K562 (cell line): ENCODE data around the gene COQ10B. TPM values are rescaled to one million over a fixed set of nuclear protein-coding genes. Genes with fewer than 3 reads are reported as not detected.

Experiments used
- BMI1 ChIP-seq: fragments of 150-350 bp; IDR thresholded peaks from 2 replicates; pipeline ENCODE4 v1.6.1; 2014; ENCODE audit warnings: low read length
- CBFB ChIP-seq: sonication (generic); formaldehyde crosslinking; IDR thresholded peaks from 2 replicates; pipeline ENCODE4 v1.4.0; 2020; ENCODE audit warnings: mild to moderate bottlenecking, missing genetic modification reagents
- ETV5 ChIP-seq: sonication (generic); formaldehyde crosslinking; IDR thresholded peaks from 2 replicates; pipeline ENCODE4 v1.4.0; 2020; ENCODE audit warnings: low read depth, mild to moderate bottlenecking, missing genetic modification reagents
- FOXK2 ChIP-seq, 2 experiments: fragments of 450-650 bp; IDR thresholded peaks in 1 of 2; conservative IDR thresholded peaks in 1 of 2; 2 replicates each; pipeline ENCODE4 v1.6.1; 2016; ENCODE audit warnings: low read depth in 2 of 2, mild to moderate bottlenecking in 1 of 2
- KDM4B ChIP-seq, 2 experiments: fragments of 450-650 bp in 1 of 2; sonication (generic) in 1 of 2; IDR thresholded peaks; 2 replicates each; pipeline ENCODE4 v1.6.1; 2016 to 2017; ENCODE audit warnings: borderline replicate concordance in 2 of 2, antibody characterized with exemption in 1 of 2, low read depth in 1 of 2, mild to moderate bottlenecking in 1 of 2
- PCBP2 ChIP-seq: fragments of 200-400 bp; formaldehyde crosslinking; IDR thresholded peaks from 2 replicates; pipeline ENCODE4 v1.6.1; 2018; ENCODE audit warnings: low read length, low read depth, mild to moderate bottlenecking, moderate library complexity; ENCODE audit not compliant: poor library complexity, severe bottlenecking
- RNF2 ChIP-seq: sonication (generic); IDR thresholded peaks from 2 replicates; pipeline ENCODE4 v1.6.1; 2016
- SIN3A ChIP-seq, 2 experiments: fragments of 150-350 bp in 1 of 2; IDR thresholded peaks; 2 replicates each; pipeline ENCODE4 v1.6.1; 2011 to 2016; ENCODE audit warnings: borderline replicate concordance in 2 of 2, low read depth in 2 of 2, low read length in 2 of 2, mild to moderate bottlenecking in 2 of 2, moderate library complexity in 2 of 2; ENCODE audit not compliant: control insufficient read depth in 1 of 2
- SNRNP70 ChIP-seq: fragments of 200-400 bp; formaldehyde crosslinking; optimal IDR thresholded peaks from 2 replicates; pipeline ENCODE3; 2017; ENCODE audit warnings: low read depth, low read length
- SUPT5H ChIP-seq: fragments of 450-650 bp; IDR thresholded peaks from 2 replicates; pipeline ENCODE4 v1.6.1; 2016
- TOE1 ChIP-seq, 2 experiments: fragments of 450-650 bp in 1 of 2; sonication (generic) in 1 of 2; formaldehyde crosslinking in 1 of 2; IDR thresholded peaks; 2 replicates each; pipeline versions ENCODE4 v1.7.1 to v1.8.0; 2016 to 2022; ENCODE audit warnings: borderline replicate concordance in 2 of 2, mild to moderate bottlenecking in 2 of 2, antibody characterized with exemption in 1 of 2, inconsistent platforms in 1 of 2, low read depth in 1 of 2, missing genetic modification reagents in 1 of 2, moderate library complexity in 1 of 2
- ZNF224 ChIP-seq: sonication (generic); formaldehyde crosslinking; IDR thresholded peaks from 2 replicates; pipeline ENCODE4 v1.8.0; 2022; ENCODE audit warnings: mild to moderate bottlenecking, missing genetic modification reagents
- ZNF311 ChIP-seq: fragments of 250-450 bp; sonication (Bioruptor Pico); IDR thresholded peaks from 2 replicates; pipeline ENCODE4 v1.4.0; 2020; ENCODE audit warnings: mild to moderate bottlenecking, moderate library complexity
- polyA plus RNA-seq, 8 experiments: library from polyadenylated mRNA; depleted of rRNA in 4 of 8; stranded (reverse) in 5 of 8; unstranded in 3 of 8; fragments of >200 nt; fragmentation: Nextera tagmentation in 2 of 8; fragmentation: Illumina TruSeq in 1 of 8; extraction: Ambion mirVana in 2 of 8; extraction: Trizol in 1 of 8; gene quantifications; 2 replicates each; pipeline versions ENCODE4 v1.2.1 to v1.2.3, GENCODE V29; 2011 to 2014; ENCODE audit warnings: inconsistent platforms in 1 of 8, missing spikeins in 1 of 8
- total RNA-seq, 7 experiments: library from RNA; depleted of rRNA in 6 of 7; stranded (reverse); fragments of >200 nt in 6 of 7; fragmentation: Illumina TruSeq in 2 of 7; extraction: Trizol in 2 of 7; gene quantifications; 2 replicates each; pipeline versions ENCODE4 v1.2.1 to v1.2.3, GENCODE V29; 2011 to 2021; ENCODE audit warnings: low replicate concordance in 1 of 7
- TF ChIP-seq, protein P1 (sequence below): fragments of 250-450 bp; sonication (Bioruptor Pico); IDR thresholded peaks from 2 replicates; pipeline ENCODE4 v1.5.0; 2021
- TF ChIP-seq, protein P2 (sequence below): fragments of 150-350 bp; conservative IDR thresholded peaks from 2 replicates; pipeline ENCODE4 v1.6.1; 2014; ENCODE audit warnings: low read length
- TF ChIP-seq, protein P3 (sequence below): fragments of 250-450 bp; sonication (Bioruptor Pico); IDR thresholded peaks from 2 replicates; pipeline ENCODE4 v1.5.0; 2020; ENCODE audit warnings: mild to moderate bottlenecking, borderline replicate concordance
- TF ChIP-seq, protein P4 (sequence below): sonication (generic); formaldehyde crosslinking; IDR thresholded peaks from 2 replicates; pipeline ENCODE4 v1.8.0; 2022; ENCODE audit warnings: missing genetic modification reagents, mild to moderate bottlenecking, borderline replicate concordance

COQ10B gene
- total and polyA plus RNA-seq, 9 of the 15 experiments (the other 6 are each of a cell fraction or from before 2014, with no cell fraction given): 3.1 to 13.1 (median 7.7) TPM

DNA sequence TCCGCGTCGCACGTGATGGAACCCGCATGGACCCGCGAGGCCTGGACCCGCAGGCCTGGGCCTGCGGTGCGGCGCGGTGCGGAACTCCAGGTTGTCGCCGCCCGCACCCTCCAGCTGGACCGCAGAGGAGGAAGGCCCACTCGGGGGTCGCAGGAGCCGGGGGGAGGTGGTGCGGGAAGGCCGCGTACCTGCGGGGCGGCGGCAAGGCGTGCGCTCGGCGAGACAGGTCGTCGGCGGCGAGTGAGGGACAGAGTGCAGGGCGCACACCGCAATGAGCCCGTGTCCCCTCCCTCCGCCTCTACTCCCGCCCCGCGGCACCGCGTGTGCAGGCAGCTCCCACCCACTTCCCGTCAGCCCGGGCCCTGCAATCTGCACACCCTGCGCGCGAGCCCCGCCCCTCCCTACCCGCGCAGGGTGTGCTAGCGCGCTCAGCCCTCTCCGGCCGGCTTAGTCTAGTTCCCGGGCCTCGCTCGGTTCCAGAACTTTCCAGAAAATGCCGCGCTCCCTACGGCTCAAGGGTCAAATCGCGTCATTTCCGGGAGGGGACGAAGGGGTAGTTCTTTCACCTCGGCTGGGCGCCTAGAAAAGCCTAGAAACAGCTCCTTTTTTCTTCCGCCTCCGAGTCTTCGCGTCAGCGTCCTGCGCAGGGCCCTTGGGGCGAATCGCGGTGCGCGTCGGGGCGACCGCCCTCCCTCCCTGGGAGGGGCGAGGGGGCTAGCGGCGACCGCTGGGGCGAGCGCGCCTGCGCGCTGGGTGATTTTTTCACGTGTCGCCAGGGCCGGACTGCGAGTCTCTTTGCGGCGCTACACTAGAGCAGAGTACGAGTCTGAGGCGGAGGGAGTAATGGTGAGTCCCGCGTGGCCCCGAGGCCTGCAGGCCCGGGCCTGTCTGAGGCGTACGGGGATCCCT is 46.5 kb downstream of the COQ10B start, which contains the start of the genes HSPD1 and HSPE1 (continued):
- TF ChIP-seq, protein P1, sequence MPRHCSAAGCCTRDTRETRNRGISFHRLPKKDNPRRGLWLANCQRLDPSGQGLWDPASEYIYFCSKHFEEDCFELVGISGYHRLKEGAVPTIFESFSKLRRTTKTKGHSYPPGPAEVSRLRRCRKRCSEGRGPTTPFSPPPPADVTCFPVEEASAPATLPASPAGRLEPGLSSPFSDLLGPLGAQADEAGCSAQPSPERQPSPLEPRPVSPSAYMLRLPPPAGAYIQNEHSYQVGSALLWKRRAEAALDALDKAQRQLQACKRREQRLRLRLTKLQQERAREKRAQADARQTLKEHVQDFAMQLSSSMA: no peak
- TF ChIP-seq ZNF224 (0 out of 2 replicates have a peak, but pooled peaks have one; percentile 45), KDM4B (IDR thresholded peaks at IDR 0.05; ENCODE audit: borderline replicate concordance in 2 of 2, low read depth in 1 of 2) (0 out of 4 replicates have a peak, but pooled peaks of 1 of the 2 experiments have one; percentile 23), PCBP2 (no peak), ZNF311 (CRISPR knock-in tag) (no peak), FOXK2 (conservative IDR thresholded peaks at IDR 0.05 in 1 of 2, IDR thresholded peaks at IDR 0.05 in 1 of 2; ENCODE audit: low read depth in 2 of 2) (peak; percentile 41 to 43; a peak in 1 of 4 replicates), BMI1 (no peak), RNF2 (peak; percentile 66; the same call in 1 of the 2 replicates), ETV5 (CRISPR knock-in tag) (no peak), SNRNP70 (no peak), CBFB (CRISPR knock-in tag) (peak; percentile 30; the same call in 1 of the 2 replicates), SIN3A (IDR thresholded peaks at IDR 0.05; ENCODE audit: borderline replicate concordance in 2 of 2, control insufficient read depth in 1 of 2, low read depth in 2 of 2, low read length in 2 of 2) (peak in 1 of 2 experiments; percentile 74; a peak in 2 of 4 replicates), SUPT5H (peak; percentile 85), TOE1 (IDR thresholded peaks at IDR 0.05; ENCODE audit: borderline replicate concordance) (peak; percentile 79; the same call in 1 of the 2 replicates), TOE1 (CRISPR knock-in tag; IDR thresholded peaks at IDR 0.05; ENCODE audit: borderline replicate concordance, low read depth) (0 out of 2 replicates have a peak, but pooled peaks have one; percentile 23)
- TF ChIP-seq, protein P2, sequence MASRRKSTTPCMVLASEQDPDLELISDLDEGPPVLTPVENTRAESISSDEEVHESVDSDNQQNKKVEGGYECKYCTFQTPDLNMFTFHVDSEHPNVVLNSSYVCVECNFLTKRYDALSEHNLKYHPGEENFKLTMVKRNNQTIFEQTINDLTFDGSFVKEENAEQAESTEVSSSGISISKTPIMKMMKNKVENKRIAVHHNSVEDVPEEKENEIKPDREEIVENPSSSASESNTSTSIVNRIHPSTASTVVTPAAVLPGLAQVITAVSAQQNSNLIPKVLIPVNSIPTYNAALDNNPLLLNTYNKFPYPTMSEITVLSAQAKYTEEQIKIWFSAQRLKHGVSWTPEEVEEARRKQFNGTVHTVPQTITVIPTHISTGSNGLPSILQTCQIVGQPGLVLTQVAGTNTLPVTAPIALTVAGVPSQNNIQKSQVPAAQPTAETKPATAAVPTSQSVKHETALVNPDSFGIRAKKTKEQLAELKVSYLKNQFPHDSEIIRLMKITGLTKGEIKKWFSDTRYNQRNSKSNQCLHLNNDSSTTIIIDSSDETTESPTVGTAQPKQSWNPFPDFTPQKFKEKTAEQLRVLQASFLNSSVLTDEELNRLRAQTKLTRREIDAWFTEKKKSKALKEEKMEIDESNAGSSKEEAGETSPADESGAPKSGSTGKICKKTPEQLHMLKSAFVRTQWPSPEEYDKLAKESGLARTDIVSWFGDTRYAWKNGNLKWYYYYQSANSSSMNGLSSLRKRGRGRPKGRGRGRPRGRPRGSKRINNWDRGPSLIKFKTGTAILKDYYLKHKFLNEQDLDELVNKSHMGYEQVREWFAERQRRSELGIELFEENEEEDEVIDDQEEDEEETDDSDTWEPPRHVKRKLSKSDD: no peak
- TF ChIP-seq, protein P3, sequence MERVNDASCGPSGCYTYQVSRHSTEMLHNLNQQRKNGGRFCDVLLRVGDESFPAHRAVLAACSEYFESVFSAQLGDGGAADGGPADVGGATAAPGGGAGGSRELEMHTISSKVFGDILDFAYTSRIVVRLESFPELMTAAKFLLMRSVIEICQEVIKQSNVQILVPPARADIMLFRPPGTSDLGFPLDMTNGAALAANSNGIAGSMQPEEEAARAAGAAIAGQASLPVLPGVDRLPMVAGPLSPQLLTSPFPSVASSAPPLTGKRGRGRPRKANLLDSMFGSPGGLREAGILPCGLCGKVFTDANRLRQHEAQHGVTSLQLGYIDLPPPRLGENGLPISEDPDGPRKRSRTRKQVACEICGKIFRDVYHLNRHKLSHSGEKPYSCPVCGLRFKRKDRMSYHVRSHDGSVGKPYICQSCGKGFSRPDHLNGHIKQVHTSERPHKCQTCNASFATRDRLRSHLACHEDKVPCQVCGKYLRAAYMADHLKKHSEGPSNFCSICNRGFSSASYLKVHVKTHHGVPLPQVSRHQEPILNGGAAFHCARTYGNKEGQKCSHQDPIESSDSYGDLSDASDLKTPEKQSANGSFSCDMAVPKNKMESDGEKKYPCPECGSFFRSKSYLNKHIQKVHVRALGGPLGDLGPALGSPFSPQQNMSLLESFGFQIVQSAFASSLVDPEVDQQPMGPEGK (CRISPR knock-in tag): no peak
- TF ChIP-seq, protein P4, sequence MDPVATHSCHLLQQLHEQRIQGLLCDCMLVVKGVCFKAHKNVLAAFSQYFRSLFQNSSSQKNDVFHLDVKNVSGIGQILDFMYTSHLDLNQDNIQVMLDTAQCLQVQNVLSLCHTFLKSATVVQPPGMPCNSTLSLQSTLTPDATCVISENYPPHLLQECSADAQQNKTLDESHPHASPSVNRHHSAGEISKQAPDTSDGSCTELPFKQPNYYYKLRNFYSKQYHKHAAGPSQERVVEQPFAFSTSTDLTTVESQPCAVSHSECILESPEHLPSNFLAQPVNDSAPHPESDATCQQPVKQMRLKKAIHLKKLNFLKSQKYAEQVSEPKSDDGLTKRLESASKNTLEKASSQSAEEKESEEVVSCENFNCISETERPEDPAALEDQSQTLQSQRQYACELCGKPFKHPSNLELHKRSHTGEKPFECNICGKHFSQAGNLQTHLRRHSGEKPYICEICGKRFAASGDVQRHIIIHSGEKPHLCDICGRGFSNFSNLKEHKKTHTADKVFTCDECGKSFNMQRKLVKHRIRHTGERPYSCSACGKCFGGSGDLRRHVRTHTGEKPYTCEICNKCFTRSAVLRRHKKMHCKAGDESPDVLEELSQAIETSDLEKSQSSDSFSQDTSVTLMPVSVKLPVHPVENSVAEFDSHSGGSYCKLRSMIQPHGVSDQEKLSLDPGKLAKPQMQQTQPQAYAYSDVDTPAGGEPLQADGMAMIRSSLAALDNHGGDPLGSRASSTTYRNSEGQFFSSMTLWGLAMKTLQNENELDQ: no peak
